NCI-H1048 (cell line): ENCODE results near the gene DTX3.

Source experiments
- DNase-seq: peaks from one replicate; lab custom pipeline; 2025; lab: John Stamatoyannopoulos, UW

Gene DTX3

DNA sequence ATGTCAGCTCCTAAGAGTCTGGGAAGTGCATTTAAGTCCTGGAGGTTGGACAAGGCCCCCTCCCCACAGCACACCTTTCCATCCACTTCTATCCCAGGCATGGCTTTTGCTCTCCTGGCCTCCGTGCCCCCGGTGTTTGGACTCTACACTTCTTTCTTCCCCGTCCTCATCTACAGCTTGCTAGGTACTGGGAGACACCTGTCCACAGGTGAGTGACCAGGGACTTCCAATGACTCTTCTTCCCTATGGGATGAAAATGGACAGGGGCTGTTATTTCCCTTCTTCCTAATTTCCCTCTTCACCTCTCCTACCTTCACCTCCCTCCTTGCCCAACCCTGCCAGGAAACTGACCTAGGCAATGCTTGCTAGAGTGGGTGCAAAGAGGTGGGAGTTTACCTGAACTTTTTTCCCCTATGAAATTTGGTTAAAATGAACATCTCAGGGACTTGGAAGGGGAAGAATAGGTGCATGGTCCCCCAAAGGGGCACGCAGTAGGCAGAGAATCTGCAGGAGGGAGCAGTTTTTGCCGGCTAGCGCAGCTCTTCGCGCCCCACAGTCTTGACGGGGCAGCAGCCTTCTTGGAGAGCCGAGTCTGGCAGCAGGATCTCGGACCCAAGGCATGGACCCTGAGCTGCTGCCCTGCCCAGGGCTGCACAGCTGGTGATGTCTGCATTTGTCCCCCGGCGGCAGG is 15.8 kb downstream of the DTX3 start:
- no peak for DNase-seq

GRCh38 chr12:57620936-57621496 is 16.4 kb downstream of the DTX3 start:
- no peak for DNase-seq

GRCh38 chr12:57621497-57622292 is 17.1 kb downstream of the DTX3 start:
- no peak for DNase-seq

- no peak for DNase-seq
Measured at GRCh38 chr12:57622293-57623245, 17.9 kb downstream of the DTX3 start.

GRCh38 chr12:57623385-57623784 is 18.8 kb downstream of the DTX3 start:
- no peak for DNase-seq

GRCh38 chr12:57623811-57624390 is 19.3 kb downstream of the DTX3 start:
- DNase-seq = no peak

GRCh38 chr12:57624441-57625220 is 20.0 kb downstream of the DTX3 start:
- no peak for DNase-seq

DNA sequence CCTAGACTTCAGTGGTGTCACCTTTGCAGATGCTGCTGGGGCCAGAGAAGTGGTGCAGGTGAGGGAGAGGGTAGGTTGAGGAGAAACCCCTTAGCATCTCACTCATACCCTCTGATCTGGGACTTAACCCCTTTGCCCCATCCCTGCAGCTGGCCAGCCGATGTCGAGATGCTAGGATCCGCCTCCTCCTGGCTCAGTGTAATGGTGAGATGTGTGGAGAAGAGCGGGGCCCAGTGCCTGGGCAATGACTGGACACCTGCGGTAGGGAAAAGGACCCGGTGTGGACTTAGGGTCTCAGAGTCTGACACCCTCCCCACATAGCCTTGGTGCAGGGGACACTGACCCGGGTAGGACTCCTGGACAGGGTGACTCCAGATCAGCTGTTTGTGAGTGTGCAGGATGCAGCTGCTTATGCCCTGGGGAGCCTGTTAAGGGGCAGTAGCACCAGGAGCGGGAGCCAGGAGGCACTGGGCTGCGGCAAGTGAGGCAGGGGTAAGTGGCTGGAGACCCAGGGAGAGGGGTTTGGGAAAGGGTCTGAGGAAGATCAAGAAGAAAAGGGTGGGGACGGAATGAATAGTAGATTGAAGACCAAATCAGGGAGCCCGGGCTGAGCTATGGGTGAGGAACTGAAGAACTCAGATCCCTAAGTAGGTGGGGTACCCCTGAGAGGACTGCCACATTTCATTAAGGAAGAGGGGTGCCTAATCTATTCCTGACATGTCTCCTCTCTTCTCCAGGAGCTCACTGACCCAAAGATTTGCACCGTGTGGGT is 20.8 kb downstream of the DTX3 start:
- no peak for DNase-seq

DNA sequence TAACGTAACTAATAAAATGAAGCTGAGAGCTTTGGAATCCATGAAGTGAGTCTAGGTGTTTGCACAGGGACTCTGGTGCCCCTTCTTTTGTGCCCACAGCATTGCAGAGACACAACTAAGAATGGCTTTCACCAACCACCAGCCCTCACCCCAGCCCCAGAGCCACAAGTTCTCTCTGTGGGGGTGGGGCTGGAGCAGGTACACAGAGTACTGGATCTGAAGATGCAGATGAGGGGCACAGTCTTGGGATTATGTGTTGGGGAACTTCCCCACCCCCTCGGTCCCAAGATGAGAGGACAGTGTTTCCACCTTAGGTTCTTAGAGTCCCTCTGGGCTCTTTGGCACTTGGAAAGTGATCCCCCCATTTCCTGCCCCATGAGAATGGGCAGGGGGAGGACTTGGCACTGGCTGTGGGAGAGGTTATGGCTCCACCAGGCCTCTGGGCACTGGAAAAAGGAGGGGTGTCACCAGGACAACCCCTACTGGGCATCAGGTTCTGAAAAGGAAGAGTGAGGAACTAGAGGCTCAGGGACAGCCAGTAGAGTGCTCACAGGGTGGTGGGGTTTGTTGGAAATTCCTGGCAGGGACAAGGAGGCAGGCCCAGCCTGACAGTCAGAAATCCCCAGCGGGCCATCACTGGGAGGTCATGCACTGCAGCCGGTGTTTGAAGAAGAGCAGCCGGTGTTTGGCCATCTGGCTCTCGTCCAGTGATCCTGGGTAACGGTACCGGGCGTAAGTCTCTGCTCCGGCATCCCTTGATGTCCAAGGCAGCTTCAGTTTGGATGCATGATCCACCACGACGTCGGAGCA is 21.7 kb downstream of the DTX3 start:
- DNase-seq = no peak

GRCh38 chr12:57626921-57627445 is 22.4 kb downstream of the DTX3 start:
- no peak for DNase-seq

DNA sequence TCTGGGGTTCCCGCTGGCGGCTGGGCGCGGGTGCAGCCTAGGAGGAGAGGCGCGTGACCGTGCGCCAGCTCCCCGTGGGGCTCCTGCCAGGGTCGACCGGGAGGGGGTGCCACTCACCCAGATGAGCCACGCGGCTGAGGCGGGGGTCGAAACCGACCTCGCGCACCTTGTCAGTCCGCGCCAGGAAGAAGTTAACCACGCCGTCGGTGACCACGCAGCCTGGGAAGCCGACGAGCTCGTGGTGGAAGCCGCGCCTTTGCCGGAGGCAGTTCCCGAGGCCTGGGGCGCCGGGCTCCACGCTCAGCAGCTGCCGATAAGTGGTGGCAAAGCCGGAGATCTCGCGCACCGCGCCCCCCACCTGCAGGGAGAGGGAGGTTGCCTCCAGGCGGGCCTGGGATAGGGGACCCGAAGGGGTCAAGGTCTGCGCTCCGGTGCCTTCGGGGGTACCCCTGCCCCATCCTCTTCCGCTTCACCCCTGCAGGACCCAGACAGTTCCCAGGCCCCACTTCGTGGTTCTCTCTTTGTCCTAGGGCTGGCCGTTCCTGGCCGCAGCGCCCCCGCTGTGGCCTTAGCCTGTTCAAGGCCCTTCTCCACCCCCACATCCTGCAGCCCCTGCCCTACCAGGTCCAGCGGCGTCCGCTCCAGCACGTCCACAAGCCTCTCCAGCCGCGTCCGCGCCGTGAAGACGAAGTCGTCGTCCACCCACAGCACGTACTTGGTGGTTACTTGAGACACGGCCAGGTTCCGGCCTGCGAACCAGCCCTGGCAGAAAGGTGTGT is 23.1 kb downstream of the DTX3 start:
- DNase-seq = no peak

- DNase-seq = no peak
Measured at GRCh38 chr12:57628280-57629191, 23.9 kb downstream of the DTX3 start.

- no peak for DNase-seq
Measured at GRCh38 chr12:57629897-57630471, 25.4 kb downstream of the DTX3 start.

DNA sequence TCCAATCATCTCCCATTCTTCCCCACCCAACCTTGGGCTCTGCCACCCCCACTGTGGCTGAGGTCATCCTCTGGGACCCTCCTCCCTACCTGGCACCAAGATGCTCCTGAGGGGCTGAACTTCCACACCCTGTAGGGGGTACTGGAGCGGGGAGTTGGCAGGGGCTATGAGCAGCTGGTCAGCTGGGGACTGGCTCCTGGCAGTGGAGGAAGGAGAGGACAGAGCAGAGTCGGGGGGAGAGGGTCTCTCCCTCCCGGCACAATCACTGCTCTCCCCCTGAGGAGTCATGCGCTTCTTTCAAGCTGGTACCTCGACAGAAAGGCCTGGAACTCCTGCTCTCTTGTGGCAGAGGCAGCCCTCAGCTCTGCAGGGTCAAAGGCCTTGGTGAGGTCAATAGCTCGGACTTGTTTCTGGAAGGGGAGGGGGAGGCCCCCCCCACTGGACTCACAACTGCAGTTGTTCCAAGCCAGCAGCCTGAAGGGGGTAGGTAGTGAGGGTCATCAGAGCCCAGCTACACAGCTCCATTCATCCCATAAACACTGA is 26.3 kb downstream of the DTX3 start:
- DNase-seq = no peak

DNA sequence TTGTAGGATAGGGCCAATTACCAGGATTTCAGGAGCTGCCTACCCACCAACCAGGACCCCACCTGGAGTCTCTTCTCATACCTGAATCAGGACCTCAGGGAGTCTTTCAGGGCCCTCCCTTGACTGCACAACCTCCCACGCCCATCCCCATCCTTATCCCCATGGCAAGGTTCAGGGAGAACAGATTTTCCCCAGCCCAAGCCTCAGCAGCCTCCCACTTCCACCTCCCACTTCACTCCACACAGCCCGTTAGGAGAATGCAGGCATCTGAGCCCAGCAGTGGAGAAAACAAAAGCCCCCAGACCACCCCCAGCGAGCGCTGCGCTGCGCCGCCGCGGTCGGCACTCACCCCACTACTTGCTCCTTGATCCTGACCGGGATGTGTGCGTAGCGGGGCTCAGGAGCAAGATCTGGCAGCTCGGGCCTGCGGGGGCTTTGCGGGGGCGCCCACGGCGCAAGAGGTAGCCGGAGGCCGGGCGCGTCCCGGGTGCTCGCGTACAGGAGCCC is 27.0 kb downstream of the DTX3 start:
- DNase-seq = no peak
